22Rv1 (cell line): ENCODE results near the gene NEIL3.
A peak's percentile ranks its signal among the peaks of the same experiment; 100 is the strongest.

ENCODE experiments used
- H3K27ac ChIP-seq: fragments of 450-650 bp; 2 replicates; pipeline ENCODE4 v1.5.1; 2017
- CTCF ChIP-seq: fragments of 450-650 bp; IDR thresholded peaks from 2 replicates; pipeline ENCODE4 v1.5.1; 2017; ENCODE audit warnings: mild to moderate bottlenecking
- ZFX ChIP-seq: fragments of 450-650 bp; IDR thresholded peaks from 2 replicates; pipeline ENCODE4 v1.6.1; 2017; ENCODE audit warnings: antibody characterized with exemption, borderline replicate concordance

Gene NEIL3

DNA sequence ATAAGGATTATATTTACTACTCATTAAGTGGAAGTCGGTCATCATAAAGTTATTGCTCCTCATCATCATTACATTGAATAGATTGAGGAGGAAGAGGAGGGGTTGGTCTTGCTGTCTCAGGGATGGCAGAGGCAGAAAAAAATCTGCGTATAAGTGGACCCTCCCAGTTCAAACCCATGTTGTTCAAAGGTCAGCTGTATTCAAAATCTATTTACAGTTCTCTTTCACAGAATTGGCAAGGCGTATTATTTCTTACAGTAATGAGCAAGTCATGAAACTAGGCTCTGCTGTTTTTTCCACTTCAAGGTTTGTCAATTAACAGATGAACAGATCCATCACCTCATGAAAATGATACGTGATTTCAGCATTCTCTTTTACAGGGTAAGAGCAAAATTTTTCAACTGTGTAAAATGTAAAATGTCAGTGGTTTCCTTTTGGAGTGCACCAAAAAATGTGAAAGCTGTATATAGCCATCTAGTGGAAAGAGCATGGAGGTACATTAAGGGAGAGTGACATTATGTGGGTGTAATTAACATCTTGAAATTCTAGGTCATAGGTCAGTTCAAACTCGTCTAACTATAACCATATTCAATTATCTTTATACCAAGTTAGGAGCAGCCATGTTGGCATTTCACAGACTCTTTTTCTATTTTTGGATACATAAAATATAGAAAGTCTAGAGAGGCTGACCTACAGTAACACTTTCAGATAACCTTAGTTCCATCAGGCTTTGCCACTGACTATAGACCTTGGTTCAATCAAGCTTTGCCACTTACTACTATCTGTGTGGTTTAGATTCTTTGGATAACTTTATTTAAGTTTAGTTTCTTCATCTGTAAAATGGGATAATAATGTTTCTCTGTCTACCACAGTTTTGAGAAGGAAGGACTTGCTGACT lies 30.1 kb downstream of the NEIL3 start:
- no peak overlapping the region for H3K27ac ChIP-seq
- TF ChIP-seq CTCF (peak; percentile 74), ZFX (no peak)

- no peak for TF ChIP-seq CTCF
- no peak for TF ChIP-seq ZFX
- no peak overlapping the region for H3K27ac ChIP-seq
Measured at GRCh38 chr4:177348348-177348747, 38.7 kb downstream of the NEIL3 start.

GRCh38 chr4:177349191-177349590 lies 39.5 kb downstream of the NEIL3 start:
- TF ChIP-seq ZFX = no peak
- no peak for TF ChIP-seq CTCF
- no peak overlapping the region for H3K27ac ChIP-seq

DNA sequence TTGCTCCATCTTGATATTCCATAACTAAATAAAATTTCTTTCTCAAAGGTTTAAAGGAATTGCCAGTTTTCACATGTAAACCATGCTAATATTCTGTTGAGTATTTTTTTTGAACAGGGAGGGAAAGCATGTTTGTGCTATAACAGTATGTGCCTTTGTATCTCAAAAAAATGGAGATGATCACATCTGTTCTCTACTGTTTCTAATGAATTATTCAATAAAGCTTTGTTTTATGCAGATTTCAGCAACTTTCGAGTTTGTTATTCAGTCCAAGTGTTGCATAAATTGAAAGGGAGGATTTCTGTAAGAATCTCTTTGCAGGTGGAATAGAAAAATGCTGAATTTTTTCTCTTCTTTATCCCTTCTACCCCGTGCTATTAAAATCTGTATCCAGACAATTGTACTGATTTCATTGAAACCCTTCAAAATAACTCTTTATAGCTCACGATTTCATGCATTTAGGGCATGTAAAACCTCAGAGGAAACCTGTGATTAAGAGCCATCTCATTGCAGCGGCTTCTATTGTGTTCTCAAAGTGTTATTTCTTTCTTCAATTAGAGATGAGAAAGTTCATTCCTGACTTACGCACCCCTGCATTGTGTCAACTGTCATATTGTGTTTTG lies 42.1 kb downstream of the NEIL3 start:
- TF ChIP-seq CTCF (no peak), ZFX (no peak)
- no peak overlapping the region for H3K27ac ChIP-seq

- no peak for TF ChIP-seq ZFX
- no peak for TF ChIP-seq CTCF
Measured at GRCh38 chr4:177356206-177356605, 46.5 kb downstream of the NEIL3 start.

GRCh38 chr4:177356921-177357320 lies 47.2 kb downstream of the NEIL3 start:
- TF ChIP-seq ZFX = no peak
- TF ChIP-seq CTCF = no peak
- no peak overlapping the region for H3K27ac ChIP-seq

More at GRCh38 chr4:177356206-177356605, 46.5 kb downstream of the NEIL3 start:
- no peak overlapping the region for H3K27ac ChIP-seq

- no peak overlapping the region for H3K27ac ChIP-seq
Measured at GRCh38 chr4:177367336-177367735, 57.7 kb downstream of the NEIL3 start.

More at GRCh38 chr4:177367336-177367735, 57.7 kb downstream of the NEIL3 start:
- no peak for TF ChIP-seq CTCF
